T-cell (primary cell): ENCODE data around the gene SLC45A3. TPM values are rescaled to one million over a fixed set of nuclear protein-coding genes. Genes with fewer than 3 reads are reported as not detected.
A peak's percentile ranks its signal among the peaks of the same experiment; 100 is the strongest.
"Not testable (repeated sequence)": the region's sequence is repeated elsewhere in the genome, so short reads cannot be mapped to it uniquely, and the experiment has no call there.

Experiments used
- ATAC-seq, 4 experiments: fragments of 200-7000 bp in 3 of 4; fragments of 150-1000 bp in 1 of 4; cut with Tn5 transposase; replicated peaks in 1 of 4; 1 replicate in 3 of 4; 2 replicates in 1 of 4; pipeline ENCODE4 v1.10.0; 2021; ENCODE audit warnings: moderate library complexity in 3 of 4, mild to moderate bottlenecking in 2 of 4, moderate number of reproducible peaks in 1 of 4
- CTCF ChIA-PET, 2 donors: fragments of 300-600 bp; sonication (Branson Sonifier 250); formaldehyde crosslinking; loops; one replicate each; lab custom pipeline; 2022; ENCODE audit warnings: antibody characterized with exemption in 2 of 2; lab: Charles Lee
- POLR2A ChIA-PET, 2 donors: fragments of 300-600 bp; sonication (Branson Sonifier 250); formaldehyde crosslinking; loops; one replicate each; lab custom pipeline; 2022; ENCODE audit warnings: antibody characterized with exemption in 2 of 2; lab: Charles Lee
- DNase-seq, 35 experiments: peaks; one replicate each; pipeline versions ENCODE4 v3.0.0 to v3.0.0-alpha.2; 2013 to 2023
- H3K27ac ChIP-seq: one replicate; pipeline ENCODE4 v1.5.1; 2013; ENCODE audit warnings: low read length
- H3K27me3 ChIP-seq, 2 experiments: replicated peaks in 1 of 2; 1 replicate in 1 of 2; 2 replicates in 1 of 2; pipeline versions ENCODE4 v1.6.1 to v1.7.0; 2013; ENCODE audit warnings: low read length in 1 of 2, mixed read lengths in 1 of 2; ENCODE audit not compliant: control insufficient read depth in 2 of 2, insufficient read depth in 2 of 2; ENCODE audit errors: extremely low read depth in 1 of 2
- H3K36me3 ChIP-seq, 2 donors: 1 replicate in 1 of 2; 2 replicates in 1 of 2; pipeline versions ENCODE4 v1.6.1 to v1.7.0; 2013; ENCODE audit warnings: low read length in 1 of 2; ENCODE audit not compliant: control insufficient read depth in 2 of 2, insufficient read depth in 1 of 2; ENCODE audit errors: extremely low read depth in 1 of 2
- H3K4me1 ChIP-seq, 2 experiments: 1 replicate in 1 of 2; 2 replicates in 1 of 2; pipeline versions ENCODE4 v1.6.1 to v1.7.0; 2013; ENCODE audit warnings: low read length in 2 of 2, mixed read lengths in 1 of 2; ENCODE audit not compliant: insufficient read depth in 2 of 2, control insufficient read depth in 1 of 2; ENCODE audit errors: extremely low read depth in 1 of 2
- H3K4me3 ChIP-seq, 2 donors: 1 replicate in 1 of 2; 2 replicates in 1 of 2; pipeline versions ENCODE4 v1.5.1 to v1.7.0; 2013; ENCODE audit warnings: mild to moderate bottlenecking in 2 of 2, low read length in 1 of 2, moderate library complexity in 1 of 2; ENCODE audit not compliant: control insufficient read depth in 1 of 2; ENCODE audit errors: extremely low read depth in 1 of 2
- H3K9me3 ChIP-seq: 2 replicates; pipeline ENCODE4 v1.7.0; 2013
- H3K27ac Mint-ChIP-seq, 2 donors: one replicate each; pipeline ENCODE4 v1.8.0; 2020 to 2021; ENCODE audit warnings: mild to moderate bottlenecking in 2 of 2, mixed read lengths in 2 of 2
- H3K27me3 Mint-ChIP-seq, 2 donors: one replicate each; pipeline ENCODE4 v1.8.0; 2021 to 2022; ENCODE audit warnings: mixed read lengths in 2 of 2
- H3K36me3 Mint-ChIP-seq: one replicate; pipeline ENCODE4 v1.8.0; 2021; ENCODE audit warnings: mixed read lengths
- H3K4me1 Mint-ChIP-seq, 3 donors: one replicate each; pipeline ENCODE4 v1.8.0; 2020 to 2022; ENCODE audit warnings: mixed read lengths in 3 of 3, mild to moderate bottlenecking in 1 of 3
- H3K4me3 Mint-ChIP-seq, 3 donors: one replicate each; pipeline ENCODE4 v1.8.0; 2020 to 2022; ENCODE audit warnings: mild to moderate bottlenecking in 3 of 3, mixed read lengths in 3 of 3, moderate library complexity in 3 of 3
- H3K9me3 Mint-ChIP-seq, 3 donors: one replicate each; pipeline ENCODE4 v1.8.0; 2020 to 2022; ENCODE audit warnings: mixed read lengths in 3 of 3
- WGBS: methylation state at CpG from one replicate; pipeline ENCODE4 v1.1.5; 2013; ENCODE audit warnings: missing lambda C conversion rate; ENCODE audit not compliant: insufficient coverage; 5-methylcytosine and 5-hydroxymethylcytosine counted together
- total RNA-seq, 35 experiments: library from RNA in 6 of 35; stranded (reverse) in 6 of 35; fragments of 120-200 nt in 1 of 35; gene quantifications; one replicate each; pipeline versions ENCODE4 v1.2.1 to v1.2.4 and lab custom pipeline; 2013 to 2026

Gene SLC45A3
- total RNA-seq, 5 donors from 2014 or later (not counting 1 experiment from before 2014, with no cell fraction given): 0.35 to 2.1 (median 0.75) TPM

- Mint-ChIP-seq H3K4me3 (no peak overlapping the region), H3K9me3 (no peaks in the 10 kb centered on the region), H3K4me1 (peaks cover 0 to 10% (median 5%) of the 10 kb centered on the region in 3 donors), H3K36me3 (no peaks in the 10 kb centered on the region), H3K27me3 (peaks cover 8 to 10% of the 10 kb centered on the region in 2 donors), H3K27ac (no peak overlapping the region)
- H3K4me1 ChIP-seq: peaks cover 2 to 5% of the 10 kb centered on the region in 2 experiments
- no peak for DNase-seq
- no peaks in the 10 kb centered on the region for H3K9me3 ChIP-seq
- ATAC-seq: no peak
- no peak overlapping the region for H3K27ac ChIP-seq
- H3K36me3 ChIP-seq: no peaks in the 10 kb centered on the region
- no peak overlapping the region for H3K4me3 ChIP-seq
- peaks cover 0 to under 1% of the 10 kb centered on the region in 2 experiments for H3K27me3 ChIP-seq
- CTCF ChIA-PET: interaction anchor here in 1 of 2 donors (1.0 to 1.6 kb wide), 2 partner anchors 22 to 45 kb away, joined by 3 to 6 read pairs; no protein-coding TSS in a partner anchor
- POLR2A ChIA-PET: interaction anchor here in 1 of 2 donors (1.4 kb wide), 1 partner anchor 45 kb away, joined by 3 read pairs; no protein-coding TSS in a partner anchor
- 70% methylated on average over 2 of the region's 4 CpGs for WGBS
Measured at GRCh38 chr1:205636732-205637131, 43.6 kb downstream of the SLC45A3 start.

- H3K4me3 ChIP-seq, H3K36me3 ChIP-seq, H3K4me1 ChIP-seq, H3K36me3 Mint-ChIP-seq, H3K27ac Mint-ChIP-seq, H3K27me3 Mint-ChIP-seq, H3K9me3 ChIP-seq, ATAC-seq, H3K4me3 Mint-ChIP-seq, H3K27me3 ChIP-seq, H3K9me3 Mint-ChIP-seq, DNase-seq, H3K27ac ChIP-seq: not testable (repeated sequence)
- ChIA-PET CTCF (interaction anchor here (0.7 to 1.6 kb wide), 3 partner anchors 44 to 75 kb away, joined by 6 to 14 read pairs (median 9); no protein-coding TSS in a partner anchor), POLR2A (interaction anchor here in 1 of 2 donors (1.4 kb wide), 1 partner anchor 45 kb away, joined by 3 read pairs; no protein-coding TSS in a partner anchor)
- WGBS: 86% methylated on average over 3 of the region's 7 CpGs
- H3K4me1 Mint-ChIP-seq: peaks cover 1 to 10% (median 5%) of the 10 kb centered on the region in 3 donors
Measured at GRCh38 chr1:205636138-205636530, 44.2 kb downstream of the SLC45A3 start.

- ChIA-PET CTCF (interaction anchor here (0.8 to 5.0 kb wide), 8 partner anchors 17 to 297 kb away, joined by 3 to 89 read pairs (median 9); no protein-coding TSS in a partner anchor), POLR2A (interaction anchor here (0.6 to 2.1 kb wide), 4 partner anchors 20 to 512 kb away, joined by 3 to 13 read pairs (median 4); partner anchors contain the start of gene RBBP5 (in 1 of the 2))
- DNase-seq (no peak), ATAC-seq (no peak)
- Histone ChIP-seq H3K27me3 (no peaks in the 10 kb centered on the region), H3K36me3 (peaks cover 0 to 3% of the 10 kb centered on the region in 2 donors), H3K4me3 (no peak overlapping the region), H3K9me3 (no peaks in the 10 kb centered on the region), H3K27ac (no peak overlapping the region), H3K4me1 (peaks cover 17 to 19% of the 10 kb centered on the region in 2 experiments)
- no CpG with 5 or more reads among the region's 6 CpGs for WGBS
- H3K4me3 Mint-ChIP-seq: no peak overlapping the region
- H3K27me3 Mint-ChIP-seq: peaks cover 3 to 6% of the 10 kb centered on the region in 2 donors
- H3K27ac Mint-ChIP-seq: peak overlapping the region in 1 of 2 donors; percentile 55
- peaks cover 1% of the 10 kb centered on the region for H3K36me3 Mint-ChIP-seq
- H3K4me1 Mint-ChIP-seq: peaks cover 27 to 34% (median 27%) of the 10 kb centered on the region in 3 donors
- no peaks in the 10 kb centered on the region for H3K9me3 Mint-ChIP-seq
Measured at GRCh38 chr1:205633421-205633976, 46.8 kb downstream of the SLC45A3 start.

GRCh38 chr1:205632669-205633169 is 47.6 kb downstream of the SLC45A3 start:
- H3K36me3 ChIP-seq: peaks cover 0 to 7% of the 10 kb centered on the region in 2 donors
- no peaks in the 10 kb centered on the region for H3K9me3 Mint-ChIP-seq
- no peaks in the 10 kb centered on the region for H3K9me3 ChIP-seq
- peaks cover 22 to 23% of the 10 kb centered on the region in 2 experiments for H3K4me1 ChIP-seq
- no peaks in the 10 kb centered on the region for H3K27me3 ChIP-seq
- H3K4me3 ChIP-seq: peak overlapping the region; percentile 59 to 68
- H3K27ac Mint-ChIP-seq: peak overlapping the region; percentile 91 to 98
- H3K27ac ChIP-seq: peak overlapping the region; percentile 89
- CTCF ChIA-PET: interaction anchor here (0.6 to 5.0 kb wide), 16 partner anchors 11 to 296 kb away, joined by 3 to 89 read pairs (median 4); no protein-coding TSS in a partner anchor
- H3K36me3 Mint-ChIP-seq: peaks cover 5% of the 10 kb centered on the region
- H3K4me1 Mint-ChIP-seq: peaks cover 32 to 42% (median 35%) of the 10 kb centered on the region in 3 donors
- no peak for ATAC-seq
- peaks cover 0 to 3% of the 10 kb centered on the region in 2 donors for H3K27me3 Mint-ChIP-seq
- DNase-seq: peak in 1 of 35 experiments; percentile 11
- 83% methylated on average over 1 of the region's 3 CpGs for WGBS
- POLR2A ChIA-PET: interaction anchor here (0.6 to 2.1 kb wide), 6 partner anchors 25 to 511 kb away, joined by 3 to 13 read pairs (median 4); partner anchors contain the start of gene RBBP5 (in 1 of the 2)
- H3K4me3 Mint-ChIP-seq: peak overlapping the region; percentile 80 to 85 (median 81)

GRCh38 chr1:205631768-205632668 is 48.3 kb downstream of the SLC45A3 start, which contains the start of gene ELK4:
ELK4 (minus strand) TSS chr1:205632011; CDS start chr1:205623882, 8,129 bp downstream.
- DNase-seq: peak; percentile 99 to 100 (median 100)
- Histone ChIP-seq H3K9me3 (no peaks in the 10 kb centered on the region), H3K4me1 (peaks cover 22 to 28% of the 10 kb centered on the region in 2 experiments), H3K27me3 (no peaks in the 10 kb centered on the region), H3K36me3 (peaks cover 0 to 7% of the 10 kb centered on the region in 2 donors), H3K27ac (peak within 1 kb of the TSS; percentile 94), H3K4me3 (peak within 1 kb of the TSS; percentile 79 to 91)
- Mint-ChIP-seq H3K9me3 (no peaks in the 10 kb centered on the region), H3K4me3 (peak within 1 kb of the TSS; percentile 85 to 95 (median 91)), H3K27me3 (no peaks in the 10 kb centered on the region), H3K4me1 (peaks cover 39 to 47% (median 39%) of the 10 kb centered on the region in 3 donors), H3K27ac (peak within 1 kb of the TSS; percentile 95 to 98), H3K36me3 (peaks cover 5% of the 10 kb centered on the region)
- CTCF ChIA-PET: interaction anchor here (0.5 to 5.0 kb wide), 18 partner anchors 12 to 296 kb away, joined by 3 to 89 read pairs (median 4); no protein-coding TSS in a partner anchor
- peak; percentile 82 to 86 (median 84) for ATAC-seq
- WGBS: under 1% methylated on average over 71 of the region's 83 CpGs
- POLR2A ChIA-PET: interaction anchor here (0.6 to 2.1 kb wide), 10 partner anchors 14 to 511 kb away, joined by 3 to 13 read pairs (median 4); partner anchors contain the start of gene RBBP5 (in 2 of the 2)
